PC-3 (cell line): ENCODE data around the gene ALKBH3.

ENCODE experiments used
- CTCF ChIP-seq: fragments of 300-600 bp; sonication (generic); conservative IDR thresholded peaks from 2 replicates; pipeline ENCODE4 v1.5.1; 2017; ENCODE audit warnings: antibody characterized with exemption, low read depth, mild to moderate bottlenecking, low read length
- EZH2phosphoT487 ChIP-seq: fragments of 300-600 bp; sonication (generic); IDR thresholded peaks from 2 replicates; pipeline ENCODE4 v1.6.1; 2018; ENCODE audit warnings: mild to moderate bottlenecking, antibody characterized with exemption, low read length, borderline replicate concordance

- TF ChIP-seq CTCF (no peak), EZH2phosphoT487 (no peak)
These were observed 39.4 kb downstream of the ALKBH3 start for GRCh38 chr11:43919852-43920597.
